HG03558 (cell line): ENCODE results near the gene HS2ST1.
"Not testable (repeated sequence)": the region's sequence is repeated elsewhere in the genome, so short reads cannot be mapped to it uniquely, and the experiment has no call there.

Experiments used
- ATAC-seq: cut with Tn5 transposase; IDR thresholded peaks from one replicate; pipeline ENCODE4 v1.9.1; 2021; ENCODE audit warnings: moderate number of reproducible peaks; ENCODE audit not compliant: unreplicated experiment; ENCODE audit errors: extremely low read depth

Gene HS2ST1

DNA sequence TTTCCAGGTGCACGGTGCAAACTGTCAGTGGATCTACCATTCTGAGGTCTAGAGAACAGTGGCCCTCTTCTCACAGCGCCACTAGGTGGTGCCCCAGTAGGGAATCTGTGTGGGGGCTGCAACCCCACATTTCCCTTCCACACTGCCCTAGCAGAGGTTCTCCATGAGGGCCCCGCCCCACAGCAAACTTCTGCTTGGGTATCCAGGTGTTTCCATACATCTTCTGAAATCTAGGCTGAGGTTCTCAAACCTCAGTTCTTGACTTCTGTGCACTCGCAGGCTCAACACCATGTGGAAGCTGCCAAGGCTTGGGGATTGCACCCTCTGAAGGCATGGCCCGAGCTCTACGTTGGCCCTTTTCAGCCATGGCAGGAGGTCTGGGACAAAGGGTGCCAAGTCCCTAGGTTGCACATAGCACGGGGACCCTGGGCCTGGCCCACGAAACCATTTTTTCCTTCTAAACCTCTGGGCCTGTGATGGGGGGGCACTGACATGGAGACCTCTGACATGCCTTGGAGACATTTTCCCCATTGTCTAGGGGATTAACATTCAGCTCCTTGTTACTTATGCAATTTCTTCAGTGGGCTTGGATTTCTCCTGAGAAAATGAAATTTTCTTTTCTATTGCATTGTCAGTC lies 10.0 kb downstream of the HS2ST1 start:
- ATAC-seq = no peak

DNA sequence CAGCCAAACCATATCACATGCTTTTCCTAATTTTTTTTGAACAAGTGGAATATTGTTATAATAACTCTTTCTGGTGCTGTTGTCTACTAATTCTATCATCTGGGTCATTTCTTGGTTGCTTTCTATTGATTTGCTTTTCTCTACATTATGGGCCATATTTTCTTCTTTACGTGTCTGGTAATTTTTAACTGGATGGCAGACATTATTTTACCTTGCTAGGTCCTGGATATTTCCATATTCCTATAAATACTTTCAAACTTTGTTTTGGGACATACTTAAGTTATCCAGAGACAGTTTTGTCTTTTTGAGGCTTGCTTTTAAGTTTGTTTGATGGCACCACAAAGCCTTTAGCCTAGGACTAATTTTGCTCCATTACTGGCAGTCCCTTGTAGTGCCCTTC lies 11.3 kb downstream of the HS2ST1 start:
- ATAC-seq = no peak

DNA sequence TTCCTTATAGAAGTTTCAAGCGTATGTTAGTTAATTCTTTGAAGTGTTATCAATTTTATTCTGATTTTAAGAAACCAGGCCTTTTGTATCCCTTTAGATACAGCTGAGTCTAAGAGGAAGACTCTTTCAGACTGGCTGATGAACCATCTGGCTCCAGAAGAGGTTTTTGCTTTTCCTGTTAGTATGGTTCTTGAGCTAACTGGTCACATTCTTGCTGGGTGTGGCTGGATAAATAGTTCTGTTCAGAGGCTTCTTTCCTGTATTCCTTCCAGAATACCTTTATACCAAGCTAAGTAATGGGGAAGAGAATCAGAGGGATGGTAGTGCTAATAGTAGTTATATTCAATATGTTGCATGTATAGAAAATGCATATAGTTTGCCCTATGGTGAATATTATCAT lies 12.4 kb downstream of the HS2ST1 start:
- no peak for ATAC-seq

DNA sequence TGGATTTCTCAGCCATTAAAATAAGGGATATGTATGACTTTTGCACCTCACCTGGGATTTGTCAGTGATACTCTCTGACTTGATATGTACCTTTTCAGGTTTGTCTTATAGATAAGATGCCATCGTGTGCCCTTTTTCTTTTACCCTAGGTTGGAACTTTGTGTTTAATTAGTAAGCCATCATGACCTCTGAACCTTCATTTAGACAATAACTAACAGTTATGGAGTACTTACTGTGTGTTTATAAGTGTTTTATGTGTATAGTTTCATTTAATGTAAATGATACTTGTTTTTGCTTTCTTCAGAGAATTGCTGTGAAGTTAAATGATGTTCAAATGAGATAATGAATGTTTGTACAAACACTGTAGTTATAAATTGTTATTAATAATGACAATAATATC lies 14.4 kb downstream of the HS2ST1 start:
- no peak for ATAC-seq

DNA sequence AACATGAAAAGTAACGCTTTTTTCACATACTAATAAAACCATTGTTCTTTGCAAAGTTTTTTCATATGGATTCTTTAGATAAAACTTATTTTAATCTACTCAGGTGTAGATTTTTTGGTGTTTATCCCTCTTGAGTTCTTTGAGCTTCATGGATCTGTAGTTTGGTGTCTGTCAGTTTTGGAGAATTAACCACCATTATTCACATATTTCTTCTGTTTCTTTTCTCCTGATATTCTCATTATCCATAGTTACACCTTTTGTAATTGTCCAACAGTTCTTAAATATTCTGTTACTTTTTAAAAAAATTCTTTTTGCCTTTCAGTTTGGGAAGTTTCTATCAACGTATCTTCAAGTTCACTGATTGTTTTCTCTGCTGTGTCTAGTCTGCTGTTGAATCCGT lies 18.6 kb downstream of the HS2ST1 start:
- ATAC-seq = no peak

DNA sequence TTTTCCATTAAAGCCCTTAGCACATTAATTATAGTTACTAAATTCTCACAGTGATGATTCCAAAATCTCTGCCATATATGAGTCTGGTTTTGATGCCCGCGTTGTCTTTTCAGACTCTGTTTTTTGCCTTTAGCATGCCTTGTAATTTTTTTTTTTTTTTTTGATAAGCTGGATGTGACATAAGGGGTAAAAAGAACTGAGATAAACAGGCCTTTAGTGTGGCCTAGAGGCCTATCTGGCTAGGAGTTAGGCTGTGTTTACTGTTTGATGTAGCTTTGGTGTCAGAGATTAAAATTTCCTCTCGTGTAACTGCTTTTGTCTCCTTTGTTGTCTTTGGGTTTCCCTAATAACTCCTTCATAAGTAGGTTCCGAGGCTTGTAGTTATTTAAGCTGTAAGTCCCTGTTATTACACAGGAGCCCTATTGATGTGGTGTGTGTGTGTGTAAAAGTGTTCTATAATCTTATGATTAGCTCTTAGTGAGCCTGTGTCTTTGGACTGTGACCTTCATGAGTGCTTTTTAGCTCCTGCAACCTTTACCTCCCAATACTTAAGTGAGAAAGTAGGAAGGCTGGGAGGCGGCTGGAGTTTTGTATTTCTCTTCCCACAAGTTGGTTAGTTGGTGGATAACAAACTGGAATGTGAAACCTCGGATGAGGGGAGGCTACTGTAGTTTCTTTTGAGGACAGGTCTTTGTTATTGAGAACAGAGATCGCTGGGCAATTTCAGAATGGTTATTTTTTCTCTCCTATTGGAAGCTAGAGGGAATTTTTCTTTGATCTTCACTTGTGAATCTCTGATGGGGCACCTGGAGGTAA lies 19.3 kb downstream of the HS2ST1 start:
- ATAC-seq = no peak

DNA sequence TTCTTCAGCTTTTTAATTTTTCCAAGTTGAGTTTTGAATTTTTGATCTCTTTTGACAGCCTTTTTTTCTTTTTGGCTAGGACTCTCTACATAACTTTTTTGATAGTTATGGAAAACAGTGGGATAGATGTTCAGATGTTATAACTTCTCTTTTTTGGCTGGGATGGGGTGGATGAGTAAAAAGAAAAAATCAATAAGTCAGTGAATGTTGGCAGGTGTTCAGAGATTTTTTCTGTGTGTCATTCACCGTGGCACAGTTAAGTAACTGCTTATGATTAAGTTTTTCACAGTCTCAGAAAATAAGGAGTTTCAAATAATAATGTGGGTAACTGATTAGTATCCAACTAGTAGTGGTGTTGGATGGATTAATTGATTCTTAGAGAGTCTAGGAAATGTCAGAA lies 24.0 kb downstream of the HS2ST1 start:
- ATAC-seq = no peak

DNA sequence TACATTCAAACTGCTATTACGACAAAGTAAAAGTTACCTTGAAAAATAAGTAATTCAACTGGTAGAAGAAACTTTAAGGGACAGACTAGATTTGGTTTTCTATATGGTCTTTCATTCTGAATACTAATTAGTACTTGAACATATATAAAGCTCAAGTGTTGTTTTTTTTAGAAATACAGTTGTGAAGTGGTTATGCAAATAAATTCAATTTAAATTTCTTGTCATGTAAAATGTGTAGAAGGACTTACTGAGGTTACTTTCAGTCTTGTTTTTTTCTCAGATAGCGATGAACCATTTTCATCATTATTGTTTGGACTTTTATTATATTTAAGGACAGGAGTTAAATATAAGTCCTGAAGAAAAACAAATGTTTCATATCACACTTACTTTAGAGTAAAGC lies 24.4 kb downstream of the HS2ST1 start:
- ATAC-seq = no peak

DNA sequence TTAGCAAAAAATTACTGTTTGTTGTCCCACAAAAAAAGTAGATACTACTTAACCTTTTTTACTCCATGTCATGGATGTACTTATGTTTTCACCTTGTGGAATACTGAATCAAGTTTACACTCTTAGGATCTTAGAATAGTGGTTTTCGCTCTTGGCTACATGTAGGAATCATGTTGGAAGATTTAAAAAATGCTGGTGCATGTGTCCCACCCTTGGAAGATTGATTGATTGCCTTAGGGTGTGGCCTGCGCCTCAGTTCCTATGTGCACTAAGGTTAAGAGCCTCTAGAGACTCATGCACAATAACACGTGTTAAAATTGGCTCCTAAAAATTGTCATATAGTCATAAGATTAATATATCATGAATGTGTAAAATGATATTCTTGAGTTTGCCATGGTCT lies 25.0 kb downstream of the HS2ST1 start:
- no peak for ATAC-seq

DNA sequence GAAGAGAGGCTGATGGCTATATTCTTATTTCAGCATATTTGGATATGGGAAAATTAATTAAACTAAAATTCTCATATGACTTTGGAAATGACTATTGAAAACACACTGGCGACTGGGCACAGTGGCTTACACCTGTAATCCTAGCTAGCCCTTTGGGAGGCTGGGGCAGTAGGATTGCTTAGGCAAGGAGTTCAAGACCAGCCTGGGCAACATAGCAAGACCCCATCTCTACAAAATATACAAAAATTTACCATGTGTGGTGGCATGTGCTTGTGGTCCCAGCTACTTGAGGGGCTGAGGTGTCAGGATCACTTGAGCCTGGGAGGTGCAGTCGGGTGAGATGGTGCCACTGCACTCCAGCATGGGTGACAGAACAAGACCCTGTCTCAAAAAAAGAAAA lies 26.2 kb downstream of the HS2ST1 start:
- ATAC-seq = no peak

DNA sequence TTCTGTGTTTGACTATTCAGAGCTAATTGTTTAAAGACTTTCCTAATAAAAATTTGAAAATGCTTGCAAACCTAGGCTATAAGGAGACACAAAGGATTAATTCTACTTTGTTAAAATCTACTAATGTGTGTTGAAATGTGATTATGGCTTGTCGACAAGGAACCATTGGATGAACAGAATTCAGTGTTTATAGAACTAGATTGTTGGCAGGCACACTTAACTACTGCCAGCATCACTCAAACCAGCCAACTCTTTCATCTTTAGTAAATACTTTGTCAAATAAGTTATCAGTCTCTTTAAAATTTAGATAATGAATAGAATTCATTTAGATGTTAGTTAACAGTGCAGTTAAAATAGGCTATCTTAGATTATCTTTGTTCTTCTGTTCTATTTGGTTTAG lies 27.6 kb downstream of the HS2ST1 start:
- ATAC-seq = no peak

DNA sequence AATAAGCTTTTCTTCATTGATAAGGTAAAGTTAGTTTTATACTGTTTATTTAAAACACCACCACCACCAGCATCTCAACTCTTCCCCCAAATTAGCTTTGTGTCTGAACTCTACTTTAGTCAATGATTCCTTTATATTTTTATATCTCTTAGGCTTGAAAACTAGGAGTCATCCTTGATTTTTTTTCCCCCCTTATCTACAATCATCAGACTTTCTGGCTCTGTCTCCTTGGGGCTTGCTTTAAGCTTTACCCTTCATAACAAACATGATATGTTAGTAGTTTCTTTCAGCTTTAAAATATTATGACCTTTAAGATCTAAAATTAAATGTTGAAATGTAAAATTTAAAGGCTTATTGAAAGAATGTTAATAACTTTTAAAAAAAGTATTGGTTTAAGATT lies 28.3 kb downstream of the HS2ST1 start:
- ATAC-seq = no peak

DNA sequence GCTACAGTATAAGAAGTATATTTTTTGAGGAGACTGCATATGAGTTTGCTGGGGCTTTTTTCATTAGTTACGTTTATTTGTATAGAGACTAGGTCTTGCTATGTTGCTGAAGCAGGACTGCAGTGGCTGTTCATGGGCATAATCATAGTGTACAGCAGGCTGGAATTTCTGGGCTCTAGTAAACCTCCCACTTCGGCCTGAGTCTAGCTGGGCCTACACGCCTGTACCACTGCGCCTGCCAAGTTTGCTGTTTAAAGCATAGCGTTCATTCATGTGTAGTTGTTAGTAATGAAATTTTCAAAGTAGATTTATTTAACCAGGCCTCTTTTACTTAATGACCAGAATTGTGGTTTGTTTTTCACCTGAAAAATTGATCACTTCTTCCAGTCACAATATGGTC lies 33.8 kb downstream of the HS2ST1 start:
- ATAC-seq = no peak

DNA sequence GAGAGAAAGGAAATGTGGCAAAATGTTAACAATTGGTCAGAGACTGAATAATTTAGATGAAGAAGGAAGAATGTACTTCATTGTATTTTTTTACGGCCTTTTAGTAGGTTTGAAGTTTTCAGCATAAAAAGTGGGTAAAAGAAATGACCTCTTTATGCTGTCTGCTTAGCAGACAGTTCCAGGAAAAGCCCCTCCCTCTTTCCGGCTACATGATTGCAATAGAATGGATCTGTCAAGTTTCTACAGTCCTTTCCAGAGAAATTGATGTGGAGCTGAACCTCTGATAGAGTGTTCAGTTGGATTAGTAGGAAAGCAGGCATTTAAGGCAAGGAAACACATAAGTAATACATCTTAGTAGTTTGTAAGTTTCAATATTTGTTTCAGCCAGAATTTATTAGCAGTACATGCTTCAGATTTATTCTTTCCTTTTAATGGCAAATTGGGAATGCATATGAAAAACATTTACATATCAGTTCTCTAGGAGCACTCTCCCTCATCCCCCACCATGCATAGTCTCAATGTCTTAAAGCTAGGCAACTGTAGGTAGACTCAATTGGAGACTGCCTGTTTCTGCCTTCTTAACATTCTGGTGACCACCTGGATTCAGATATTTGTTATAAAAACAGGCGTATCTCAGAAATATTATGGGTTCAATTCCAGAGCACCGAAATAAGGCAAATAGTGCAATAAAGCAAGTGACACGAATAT lies 36.4 kb downstream of the HS2ST1 start:
- no peak for ATAC-seq

DNA sequence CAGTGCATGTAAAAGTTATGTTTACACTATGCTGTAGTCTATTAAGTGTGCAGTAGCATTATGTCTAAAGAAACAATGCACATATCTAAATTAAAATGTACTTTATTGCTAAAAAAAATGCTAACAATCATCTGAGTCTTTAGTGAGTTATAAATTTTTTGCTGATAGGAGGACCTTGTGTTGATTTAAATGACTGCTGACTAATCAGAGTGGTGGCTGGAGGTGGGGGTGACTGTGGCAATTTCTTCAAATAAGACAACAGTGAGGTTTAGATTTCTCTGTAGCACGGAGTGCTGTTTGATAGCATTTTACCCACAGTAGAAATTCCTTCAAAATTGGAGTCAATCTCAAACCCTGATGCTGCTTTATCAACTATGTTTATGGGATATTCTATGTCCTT lies 37.0 kb downstream of the HS2ST1 start:
- ATAC-seq = no peak

DNA sequence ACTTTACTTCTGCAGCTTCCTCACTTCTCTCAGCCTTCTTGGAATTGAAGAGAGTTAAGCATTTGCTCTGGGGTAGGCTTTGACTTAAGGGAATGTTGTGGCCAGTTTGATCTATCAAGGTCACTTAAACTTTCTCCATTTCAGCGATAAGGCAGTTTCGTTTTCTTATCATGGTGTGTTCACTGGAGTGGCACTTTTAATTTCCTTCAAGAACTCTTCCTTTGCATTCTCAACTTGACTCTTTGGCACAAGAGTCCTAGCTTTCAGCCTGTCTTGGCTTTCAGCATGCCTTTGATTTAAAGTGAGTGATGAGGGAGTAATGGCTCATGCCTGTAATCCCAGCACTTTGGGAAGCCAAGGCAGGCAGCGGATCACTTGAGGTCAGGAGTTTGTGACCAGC lies 38.7 kb downstream of the HS2ST1 start:
- no peak for ATAC-seq

DNA sequence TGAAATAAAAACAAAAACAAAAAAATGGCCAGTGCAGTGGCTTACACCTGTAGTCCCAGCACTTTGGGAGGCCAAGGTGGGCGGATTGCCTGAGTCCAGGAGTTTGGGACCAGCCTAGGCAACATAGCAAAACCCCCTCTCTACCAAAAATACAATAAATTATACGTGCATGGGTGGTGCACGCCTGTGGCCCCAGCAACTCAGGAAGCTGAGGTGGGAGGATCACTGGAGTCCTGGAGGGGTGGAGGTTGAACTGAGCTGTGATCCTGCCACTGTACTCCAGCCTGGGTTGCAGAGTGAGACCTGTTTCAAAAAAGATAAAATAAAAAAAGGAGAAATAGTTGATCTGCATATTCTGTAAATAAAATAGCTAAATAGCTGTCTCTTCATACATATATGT lies 41.2 kb downstream of the HS2ST1 start:
- ATAC-seq = no peak

DNA sequence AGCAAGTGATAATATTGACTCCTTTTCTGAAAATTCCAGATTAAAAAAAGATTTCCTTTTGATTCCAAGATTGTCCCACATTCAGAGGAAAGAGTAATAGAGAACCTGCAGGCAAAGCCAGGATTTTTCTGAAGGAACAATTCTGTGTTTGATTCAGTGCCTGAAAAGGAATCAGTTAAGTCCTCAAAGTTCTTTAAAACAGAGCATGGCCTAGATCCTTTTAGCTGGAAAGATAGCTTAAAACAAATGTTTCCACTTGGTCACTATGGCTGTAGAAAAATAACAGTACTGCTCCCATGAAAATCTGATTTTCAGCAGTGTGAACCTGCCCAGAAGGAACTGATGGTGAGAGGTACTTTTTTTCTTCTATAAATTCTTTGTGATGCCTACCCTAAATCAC lies 41.8 kb downstream of the HS2ST1 start:
- no peak for ATAC-seq

DNA sequence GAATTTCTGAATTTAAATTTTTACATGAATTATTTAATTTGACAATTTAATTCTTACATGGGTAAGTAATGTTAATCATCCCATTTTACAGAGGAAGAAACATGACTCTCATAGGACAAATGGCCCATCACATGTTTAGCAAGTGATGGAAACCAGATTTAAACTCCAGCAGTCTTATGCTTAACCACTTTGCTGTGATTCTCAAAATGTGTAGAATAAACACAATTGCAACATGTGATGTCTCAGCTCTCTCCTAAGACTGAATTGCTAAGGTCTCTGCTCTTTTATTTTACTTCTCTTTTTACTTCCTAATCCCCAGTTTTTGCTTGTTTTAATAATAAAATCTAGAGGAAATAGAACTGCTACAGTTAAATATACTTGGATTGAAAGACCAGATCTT lies 42.8 kb downstream of the HS2ST1 start:
- ATAC-seq = no peak

DNA sequence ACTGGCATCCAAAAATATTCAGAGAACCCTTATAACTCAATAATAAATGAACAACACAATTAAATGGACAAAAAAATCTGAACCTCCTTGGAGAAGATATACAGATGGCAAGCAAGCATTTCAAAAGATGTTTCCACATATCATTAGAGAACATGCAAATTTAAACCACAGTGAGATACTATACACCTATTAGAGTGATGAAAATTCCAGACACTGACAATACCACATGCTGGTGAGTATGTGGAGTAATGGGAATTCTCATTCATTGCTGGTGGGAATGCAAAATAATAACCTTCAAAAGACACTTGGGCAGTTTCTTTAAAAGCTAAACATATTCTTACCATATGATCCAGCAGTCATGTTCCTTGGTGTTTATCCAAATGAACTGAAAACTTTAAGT lies 46.1 kb downstream of the HS2ST1 start:
- ATAC-seq = no peak

DNA sequence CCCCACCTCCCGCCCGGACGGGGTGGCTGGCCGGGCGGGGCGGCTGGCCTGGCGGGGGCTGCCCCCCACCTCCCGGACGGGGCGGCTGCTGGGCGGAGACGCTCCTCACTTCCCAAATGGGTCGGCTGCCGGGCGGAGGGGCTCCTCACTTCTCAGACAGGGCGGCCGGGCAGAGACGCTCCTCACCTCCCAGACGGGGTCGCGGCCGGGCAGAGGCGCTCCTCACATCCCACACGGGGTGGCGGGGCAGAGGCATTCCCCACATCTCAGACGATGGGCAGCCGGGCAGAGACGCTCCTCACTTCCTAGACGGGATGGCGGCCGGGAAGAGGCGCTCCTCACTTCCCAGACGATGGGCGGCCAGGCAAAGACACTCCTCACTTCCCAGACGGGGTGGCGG lies 49.4 kb downstream of the HS2ST1 start:
- not testable (repeated sequence) for ATAC-seq
